ENCODE measurements around the gene ZNF217. TPM values are rescaled to one million over a fixed set of nuclear protein-coding genes. Genes with fewer than 3 reads are reported as not detected.
"Not testable (repeated sequence)": the region's sequence is repeated elsewhere in the genome, so short reads cannot be mapped to it uniquely, and the experiment has no call there.

The ZNF217 gene
- total RNA-seq, 4 donors from 2014 or later, result 18.0 to 42.8 (median 27.8) TPM

- H3K4me3 ChIP-seq (replicated peaks in 1 of 3), result no peak overlapping the region
- H3K27ac ChIP-seq, result peak overlapping the region; percentile 87 to 96 (median 94)
- WGBS, 2 donors, result 1% methylated on average over 13 of the region's 13 CpGs
- peak; percentile 74 to 81 for DNase-seq
- H3K9me3 ChIP-seq, result no peaks in the 10 kb centered on the region
- intact Hi-C loops (cut with DNase I), result no loop called here
- TF ChIP-seq CTCF (IDR thresholded peaks at IDR 0.05) (no peak), POLR2A (IDR thresholded peaks at IDR 0.05) (peak in 1 of 2 donors; percentile 80)
- peaks cover 23 to 35% of the 10 kb centered on the region in 2 donors for H3K4me1 ChIP-seq
- no peaks in the 10 kb centered on the region for H3K27me3 ChIP-seq
- no peaks in the 10 kb centered on the region for H3K36me3 ChIP-seq
Measured at GRCh38 chr20:53623454-53624211, 30.0 kb upstream of the ZNF217 start.

- Histone ChIP-seq H3K4me1 (peaks cover 23 to 35% of the 10 kb centered on the region in 2 donors), H3K9me3 (no peaks in the 10 kb centered on the region), H3K27ac (peak overlapping the region; percentile 87 to 96 (median 94)), H3K4me3 (replicated peaks in 1 of 3) (no peak overlapping the region), H3K36me3 (no peaks in the 10 kb centered on the region), H3K27me3 (no peaks in the 10 kb centered on the region)
- intact Hi-C loops (cut with DNase I), result no loop called here
- DNase-seq, result no peak
- WGBS, 2 donors, result 0 to 1% methylated on average over 3 of the region's 3 CpGs
- TF ChIP-seq CTCF (IDR thresholded peaks at IDR 0.05) (no peak), POLR2A (IDR thresholded peaks at IDR 0.05) (no peak)
Measured at GRCh38 chr20:53623134-53623453, 29.5 kb upstream of the ZNF217 start.

- no peaks in the 10 kb centered on the region for H3K36me3 ChIP-seq
- peak overlapping the region; percentile 87 to 96 (median 94) for H3K27ac ChIP-seq
- H3K4me1 ChIP-seq, result peaks cover 23 to 35% of the 10 kb centered on the region in 2 donors
- TF ChIP-seq CTCF (IDR thresholded peaks at IDR 0.05), result no peak
- no peak for TF ChIP-seq POLR2A (IDR thresholded peaks at IDR 0.05)
- no peak overlapping the region for H3K4me3 ChIP-seq (replicated peaks in 1 of 3)
- H3K27me3 ChIP-seq, result no peaks in the 10 kb centered on the region
- WGBS, 2 donors, result 57 to 59% methylated on average over 7 of the region's 7 CpGs
- H3K9me3 ChIP-seq, result no peaks in the 10 kb centered on the region
- intact Hi-C loops (cut with DNase I), result no loop called here
- no peak for DNase-seq
Measured at GRCh38 chr20:53622247-53623133, 28.9 kb upstream of the ZNF217 start.

GRCh38 chr20:53621482-53622246 lies 28.0 kb upstream of the ZNF217 start:
- H3K36me3 ChIP-seq, result no peaks in the 10 kb centered on the region
- H3K4me1 ChIP-seq, result peaks cover 23 to 35% of the 10 kb centered on the region in 2 donors
- H3K4me3 ChIP-seq (replicated peaks in 1 of 3), result no peak overlapping the region
- 19 to 20% methylated on average over 9 of the region's 9 CpGs for WGBS, 2 donors
- peak overlapping the region; percentile 87 to 96 (median 94) for H3K27ac ChIP-seq
- no peaks in the 10 kb centered on the region for H3K27me3 ChIP-seq
- no peaks in the 10 kb centered on the region for H3K9me3 ChIP-seq
- intact Hi-C loops (cut with DNase I), result no loop called here
- TF ChIP-seq CTCF (IDR thresholded peaks at IDR 0.05) (no peak), POLR2A (IDR thresholded peaks at IDR 0.05) (peak in 1 of 2 donors; percentile 20)
- DNase-seq, result peak; percentile 59 to 66

GRCh38 chr20:53618490-53619000 lies 24.9 kb upstream of the ZNF217 start:
- peaks cover 19 to 26% of the 10 kb centered on the region in 2 donors for H3K4me1 ChIP-seq

More at GRCh38 chr20:53618490-53619000, 24.9 kb upstream of the ZNF217 start:
- H3K27me3 ChIP-seq; intact Hi-C loops (cut with DNase I); H3K27ac ChIP-seq; DNase-seq; H3K9me3 ChIP-seq; H3K36me3 ChIP-seq; H3K4me3 ChIP-seq (replicated peaks in 1 of 3): not testable (repeated sequence)
- 91 to 95% methylated on average over 8 to 11 of the region's 12 CpGs for WGBS, 2 donors

Measured in thyroid gland (tissue), 4 donors.